AG04449 (cell line): Measurements from ENCODE around the gene CRLF1.

Experiments
- CTCF ChIA-PET: fragments of 350-600 bp; formaldehyde crosslinking; extraction: SDS; loops from one replicate; lab custom pipeline; 2021; ENCODE audit warnings: antibody characterized with exemption; lab: Yijun Ruan, JAX
- POLR2A ChIA-PET: fragments of 400-600, 350-600 bp; formaldehyde crosslinking; extraction: SDS; loops from one replicate; lab custom pipeline; 2020; ENCODE audit warnings: antibody characterized with exemption, inconsistent platforms; lab: Yijun Ruan, JAX
- DNase-seq: peaks from one replicate; pipeline ENCODE4 v3.0.0-alpha.2; 2010; ENCODE audit warnings: low read depth, low spot score
- H3K4me3 ChIP-seq: 2 replicates; pipeline ENCODE4 v1.5.1; 2011; ENCODE audit warnings: low read depth, mild to moderate bottlenecking, control low read depth, low read length
- TF ChIP-seq, protein P1 (sequence below): IDR thresholded peaks from one replicate; pipeline ENCODE4 v1.5.1; 2011; ENCODE audit warnings: mild to moderate bottlenecking, moderate library complexity, low read length, control low read depth, inconsistent platforms; ENCODE audit not compliant: insufficient read depth; ENCODE audit errors: missing control alignments

CRLF1 gene

DNA sequence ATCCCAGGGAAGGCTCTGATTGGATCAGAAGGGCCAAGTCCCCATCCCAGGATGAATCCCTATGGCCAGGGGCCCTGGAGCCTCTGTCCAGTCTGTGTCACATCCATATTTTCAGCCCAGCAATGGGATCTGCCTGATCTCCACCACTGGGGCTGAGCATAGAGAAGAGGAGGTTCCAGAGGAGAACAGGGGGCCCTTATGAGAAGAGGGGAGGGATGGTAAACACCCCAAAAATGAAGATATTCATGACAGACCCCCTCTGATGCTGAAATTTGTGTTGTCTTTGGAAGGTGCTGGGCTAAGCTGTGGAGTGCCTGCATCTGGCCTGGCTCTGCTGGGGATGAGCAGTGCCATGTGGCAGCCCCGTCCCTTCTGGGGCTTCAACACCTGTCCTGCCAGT lies 44.7 kb upstream of the CRLF1 start:
- H3K4me3 ChIP-seq, result no peak overlapping the region
- ChIA-PET POLR2A (interaction anchor here (0.6 kb wide), 1 partner anchor 104 kb away, joined by 3 read pairs; no protein-coding TSS in a partner anchor), CTCF (no interaction called here)
- TF ChIP-seq, protein P1, sequence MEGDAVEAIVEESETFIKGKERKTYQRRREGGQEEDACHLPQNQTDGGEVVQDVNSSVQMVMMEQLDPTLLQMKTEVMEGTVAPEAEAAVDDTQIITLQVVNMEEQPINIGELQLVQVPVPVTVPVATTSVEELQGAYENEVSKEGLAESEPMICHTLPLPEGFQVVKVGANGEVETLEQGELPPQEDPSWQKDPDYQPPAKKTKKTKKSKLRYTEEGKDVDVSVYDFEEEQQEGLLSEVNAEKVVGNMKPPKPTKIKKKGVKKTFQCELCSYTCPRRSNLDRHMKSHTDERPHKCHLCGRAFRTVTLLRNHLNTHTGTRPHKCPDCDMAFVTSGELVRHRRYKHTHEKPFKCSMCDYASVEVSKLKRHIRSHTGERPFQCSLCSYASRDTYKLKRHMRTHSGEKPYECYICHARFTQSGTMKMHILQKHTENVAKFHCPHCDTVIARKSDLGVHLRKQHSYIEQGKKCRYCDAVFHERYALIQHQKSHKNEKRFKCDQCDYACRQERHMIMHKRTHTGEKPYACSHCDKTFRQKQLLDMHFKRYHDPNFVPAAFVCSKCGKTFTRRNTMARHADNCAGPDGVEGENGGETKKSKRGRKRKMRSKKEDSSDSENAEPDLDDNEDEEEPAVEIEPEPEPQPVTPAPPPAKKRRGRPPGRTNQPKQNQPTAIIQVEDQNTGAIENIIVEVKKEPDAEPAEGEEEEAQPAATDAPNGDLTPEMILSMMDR, result no peak
- DNase-seq, result no peak

- CTCF ChIA-PET, result no interaction called here
Observed at GRCh38 chr19:18650468-18651041, 44.0 kb upstream of the CRLF1 start.

GRCh38 chr19:18650021-18650390 lies 43.4 kb upstream of the CRLF1 start:
- TF ChIP-seq, protein P1, result no peak

More at GRCh38 chr19:18650468-18651041, 44.0 kb upstream of the CRLF1 start:
- TF ChIP-seq, protein P1, result no peak
- DNase-seq, result no peak
- no peak overlapping the region for H3K4me3 ChIP-seq
- POLR2A ChIA-PET, result no interaction called here

DNA sequence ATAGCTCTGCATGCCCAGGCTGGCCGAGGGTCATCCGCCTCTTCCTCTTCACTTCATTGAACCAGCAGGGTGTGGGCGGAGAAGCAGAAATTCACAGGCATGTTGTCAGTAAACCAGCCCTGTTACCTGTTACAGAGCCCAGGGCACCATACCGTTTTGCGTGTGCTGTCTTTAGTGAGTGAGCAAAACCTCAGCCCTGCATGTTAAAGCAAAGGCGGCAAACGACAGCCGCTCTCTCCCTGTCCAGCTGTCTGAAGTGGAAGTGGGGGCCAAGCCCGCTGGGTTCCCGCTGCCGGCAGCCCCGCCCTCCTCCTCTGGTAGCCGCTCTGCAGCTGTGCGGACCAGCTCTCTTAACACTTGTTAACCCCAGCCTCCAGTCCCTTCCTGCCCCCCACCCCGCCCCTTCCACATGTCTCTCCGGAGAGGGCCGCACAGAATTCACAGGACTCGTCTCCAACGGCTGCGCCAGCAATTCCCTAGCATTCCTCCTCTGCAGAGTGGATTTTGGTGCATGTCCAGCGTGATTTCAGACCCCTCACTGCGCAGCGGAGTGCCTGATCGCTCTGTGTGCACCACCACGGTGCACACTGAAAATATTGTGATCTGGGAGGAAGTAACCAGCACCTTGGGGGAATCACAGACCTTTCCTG lies 42.9 kb upstream of the CRLF1 start:
- POLR2A ChIA-PET, result no interaction called here
- no peak overlapping the region for H3K4me3 ChIP-seq
- DNase-seq, result no peak
- TF ChIP-seq, protein P1, result no peak
- CTCF ChIA-PET, result interaction anchor here (1.2 to 1.3 kb wide), 2 partner anchors 20 to 27 kb away, joined by 3 read pairs; no protein-coding TSS in a partner anchor

More at GRCh38 chr19:18650021-18650390, 43.4 kb upstream of the CRLF1 start:
- ChIA-PET POLR2A (no interaction called here), CTCF (interaction anchor here (1.3 kb wide), 1 partner anchor 26 kb away, joined by 3 read pairs; no protein-coding TSS in a partner anchor)
- H3K4me3 ChIP-seq, result no peak overlapping the region
- DNase-seq, result no peak

GRCh38 chr19:18648973-18649315 lies 42.3 kb upstream of the CRLF1 start:
- no peak overlapping the region for H3K4me3 ChIP-seq
- TF ChIP-seq, protein P1, result no peak
- DNase-seq, result no peak
- CTCF ChIA-PET, result interaction anchor here (0.7 to 1.3 kb wide), 3 partner anchors 19 to 198 kb away, joined by 3 read pairs; no protein-coding TSS in a partner anchor
- POLR2A ChIA-PET, result no interaction called here

- H3K4me3 ChIP-seq, result no peak overlapping the region
- ChIA-PET POLR2A (no interaction called here), CTCF (no interaction called here)
- TF ChIP-seq, protein P1, result no peak
- DNase-seq, result no peak
Observed at GRCh38 chr19:18647807-18648206, 41.2 kb upstream of the CRLF1 start.
